Kidney glomerular epithelial cell (primary cell): Measurements from ENCODE around the gene C16orf82.

ENCODE experiments used
- DNase-seq: peaks from one replicate; lab custom pipeline; 2025; lab: John Stamatoyannopoulos, UW

C16orf82 gene

DNA sequence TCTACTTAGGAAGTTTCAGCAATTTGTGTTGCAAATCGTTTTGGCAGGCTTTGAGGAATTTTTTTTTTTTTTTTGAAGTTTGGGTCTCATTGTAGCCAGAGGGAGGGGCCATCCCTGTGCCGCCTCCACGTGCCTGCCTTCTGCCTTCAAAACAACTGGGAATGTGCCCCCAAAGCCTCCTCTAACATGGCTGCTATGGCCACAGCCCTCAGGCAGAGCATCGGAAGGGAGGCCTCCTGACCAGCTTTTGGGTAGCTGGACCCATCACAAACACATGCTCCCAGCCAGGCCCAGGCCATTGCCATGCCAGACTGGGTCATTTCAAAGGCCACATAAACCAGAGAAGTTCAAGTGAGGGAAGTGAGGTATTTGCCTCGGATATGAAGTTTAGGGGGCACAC lies 21.5 kb downstream of the C16orf82 start:
- DNase-seq = no peak

DNA sequence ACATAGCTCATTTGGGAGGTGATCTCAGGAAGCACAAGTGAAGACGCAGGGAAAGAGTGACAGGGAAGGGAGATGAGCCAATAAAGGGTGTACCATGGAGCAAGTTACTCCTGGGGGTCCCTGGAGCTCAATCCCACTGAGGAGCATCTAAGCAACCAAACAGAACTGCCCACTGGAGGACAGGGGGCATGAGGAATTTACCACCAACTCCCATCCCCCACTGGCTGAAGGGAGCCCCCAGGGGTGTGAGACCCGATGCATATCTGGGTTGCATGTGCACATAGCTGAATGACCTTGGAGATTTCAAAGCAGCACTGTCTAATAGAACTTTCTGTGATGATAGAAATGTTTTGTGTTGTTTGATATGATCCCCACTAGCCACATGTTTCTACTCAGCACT lies 29.6 kb downstream of the C16orf82 start:
- DNase-seq = no peak

DNA sequence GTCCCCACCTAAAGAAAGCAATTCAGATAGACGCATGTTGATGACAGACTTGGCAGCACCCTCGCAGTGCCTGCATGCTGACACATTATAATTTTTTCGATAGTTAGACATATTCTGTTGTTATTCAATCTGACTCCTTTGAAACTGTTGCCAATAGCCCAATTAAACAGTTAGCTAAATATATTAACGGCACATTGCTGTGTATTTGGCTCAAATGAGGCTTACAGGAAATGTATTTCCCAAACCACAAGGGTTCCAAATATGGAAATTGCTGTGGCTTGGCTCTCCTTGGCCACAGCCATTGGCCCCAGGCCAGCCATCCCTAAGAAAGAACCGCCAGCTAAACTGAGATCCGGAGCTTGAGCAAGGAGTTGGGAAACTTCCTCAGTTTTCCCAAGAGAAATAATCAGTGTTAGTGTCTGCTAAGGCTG lies 31.1 kb downstream of the C16orf82 start:
- DNase-seq = no peak

DNA sequence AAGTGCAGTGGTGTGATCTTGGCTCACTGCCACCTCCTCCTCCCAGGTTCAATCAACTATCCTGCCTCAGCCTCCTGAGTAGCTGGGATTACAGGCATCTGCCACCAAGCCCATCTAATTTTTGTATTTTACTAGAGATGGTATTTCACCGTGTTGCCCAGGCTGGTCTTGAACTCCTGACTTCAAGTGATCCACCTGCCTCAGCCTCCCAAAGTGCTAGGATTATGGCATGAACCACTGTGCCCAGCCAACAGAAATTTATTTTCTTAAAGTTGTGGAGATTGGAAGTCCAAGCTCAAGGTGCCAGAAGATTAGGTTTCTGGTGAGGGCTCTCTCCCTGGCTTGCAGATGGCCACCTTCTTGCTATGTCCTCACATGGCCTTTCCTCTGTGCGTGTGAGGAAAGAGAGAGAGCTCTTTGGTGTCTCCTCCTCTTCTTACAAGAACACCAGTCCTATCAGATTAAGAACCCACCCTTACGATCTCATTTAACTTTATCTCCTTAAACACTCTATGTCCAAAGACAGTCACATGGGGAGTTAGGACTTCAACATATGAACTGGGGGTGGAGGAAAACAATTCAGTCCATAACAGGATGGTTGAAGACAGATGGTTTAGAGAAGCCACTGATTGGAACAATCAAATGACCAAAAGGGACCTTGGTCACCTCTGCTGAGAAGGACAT lies 31.8 kb downstream of the C16orf82 start:
- no peak for DNase-seq

DNA sequence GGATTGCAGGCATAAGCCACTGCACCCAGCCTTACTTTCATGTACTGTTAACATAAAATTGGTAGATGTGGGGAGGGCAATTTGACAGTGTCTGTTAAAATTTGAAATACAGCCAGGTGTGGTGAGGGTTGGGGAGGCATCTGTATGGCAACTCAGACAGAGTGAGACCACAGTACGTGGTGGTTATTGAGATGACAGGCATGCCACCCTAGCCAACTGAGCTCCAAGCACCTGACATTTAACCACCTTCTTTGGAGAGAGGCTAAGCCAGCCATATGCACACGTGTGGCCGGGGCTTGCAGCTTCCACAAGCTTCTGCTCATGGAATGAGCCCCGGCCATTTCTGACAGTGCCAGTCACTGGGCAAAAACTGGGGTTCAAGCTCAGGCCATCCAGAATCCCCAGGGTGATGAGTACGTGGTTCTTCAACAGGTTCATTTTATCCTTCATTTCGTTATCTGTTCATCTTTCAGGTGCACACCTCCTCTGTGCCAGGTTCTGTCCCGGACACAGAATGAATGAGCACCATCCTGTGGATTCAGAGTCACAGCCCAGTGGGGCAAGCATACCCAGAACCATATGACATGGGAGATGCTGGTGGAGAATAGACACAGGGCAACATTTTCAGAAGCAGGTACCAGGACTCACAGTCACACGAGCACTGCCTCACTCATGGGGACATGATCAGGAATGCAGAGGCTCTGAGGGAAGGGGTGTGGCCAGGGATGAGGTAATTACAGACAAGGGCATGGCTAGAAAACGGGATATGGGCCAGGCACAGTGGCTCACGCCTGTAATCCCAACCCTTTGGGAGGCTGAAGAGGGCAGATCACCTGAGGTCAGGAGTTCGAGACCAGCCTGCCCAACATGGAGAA lies 36.2 kb downstream of the C16orf82 start:
- no peak for DNase-seq

DNA sequence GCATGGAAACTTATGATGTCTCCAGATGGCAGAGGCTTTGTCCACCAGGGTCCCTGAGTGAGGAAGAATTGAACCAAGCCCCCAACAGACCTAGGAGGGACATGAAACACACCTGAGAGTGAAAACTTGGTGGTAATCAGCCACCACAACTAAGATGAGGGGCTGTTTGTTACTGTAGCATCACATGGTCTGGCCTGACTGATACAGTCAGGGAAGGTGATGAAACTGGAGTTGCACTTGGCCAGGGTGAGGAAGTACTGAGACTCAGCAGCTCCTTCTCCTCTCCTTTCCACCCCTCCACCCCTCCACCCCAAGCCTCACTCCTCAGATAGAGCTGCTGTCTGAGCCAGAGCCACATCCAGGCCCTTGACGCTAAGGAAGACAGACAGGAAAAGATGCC lies 37.2 kb downstream of the C16orf82 start:
- no peak for DNase-seq

DNA sequence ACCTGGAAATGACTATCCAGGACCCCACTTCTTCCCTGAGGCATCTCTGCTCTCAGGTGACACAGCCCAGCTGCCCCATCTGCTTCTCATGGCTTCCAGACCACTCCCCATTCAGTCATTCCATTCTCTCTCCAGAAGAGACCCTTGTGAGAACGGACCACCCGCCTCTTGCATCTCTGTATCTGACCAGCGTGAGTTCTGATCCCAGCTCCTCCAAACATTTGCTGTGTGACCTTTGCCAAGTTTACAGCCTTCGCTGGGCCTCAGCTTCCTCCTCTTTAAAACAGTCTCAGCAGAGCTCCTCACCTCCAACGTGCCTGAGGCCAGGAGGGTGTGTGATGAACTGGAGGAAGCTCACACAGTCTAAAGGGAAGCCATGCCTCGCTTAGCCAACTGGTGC lies 39.6 kb downstream of the C16orf82 start:
- DNase-seq = no peak

DNA sequence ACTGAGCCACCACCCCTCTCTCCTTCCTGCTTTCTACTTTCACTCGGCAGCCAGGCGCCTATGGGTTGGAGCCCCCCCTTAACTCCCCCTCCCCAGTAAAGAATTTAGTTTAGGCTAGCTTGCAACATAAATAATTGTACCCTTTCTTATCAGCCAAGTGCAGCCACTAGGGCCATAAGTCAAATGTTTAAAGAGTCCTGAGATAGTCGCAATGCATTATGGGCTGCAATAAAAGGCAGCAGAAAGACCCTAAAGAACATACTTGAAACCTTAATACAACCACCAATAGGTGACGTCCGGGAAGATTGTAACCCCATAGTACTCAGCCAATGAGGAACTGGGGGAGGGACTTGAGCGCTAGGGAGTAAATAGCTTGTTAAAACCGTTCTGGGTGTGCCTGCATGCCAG lies 40.5 kb downstream of the C16orf82 start:
- DNase-seq = no peak

DNA sequence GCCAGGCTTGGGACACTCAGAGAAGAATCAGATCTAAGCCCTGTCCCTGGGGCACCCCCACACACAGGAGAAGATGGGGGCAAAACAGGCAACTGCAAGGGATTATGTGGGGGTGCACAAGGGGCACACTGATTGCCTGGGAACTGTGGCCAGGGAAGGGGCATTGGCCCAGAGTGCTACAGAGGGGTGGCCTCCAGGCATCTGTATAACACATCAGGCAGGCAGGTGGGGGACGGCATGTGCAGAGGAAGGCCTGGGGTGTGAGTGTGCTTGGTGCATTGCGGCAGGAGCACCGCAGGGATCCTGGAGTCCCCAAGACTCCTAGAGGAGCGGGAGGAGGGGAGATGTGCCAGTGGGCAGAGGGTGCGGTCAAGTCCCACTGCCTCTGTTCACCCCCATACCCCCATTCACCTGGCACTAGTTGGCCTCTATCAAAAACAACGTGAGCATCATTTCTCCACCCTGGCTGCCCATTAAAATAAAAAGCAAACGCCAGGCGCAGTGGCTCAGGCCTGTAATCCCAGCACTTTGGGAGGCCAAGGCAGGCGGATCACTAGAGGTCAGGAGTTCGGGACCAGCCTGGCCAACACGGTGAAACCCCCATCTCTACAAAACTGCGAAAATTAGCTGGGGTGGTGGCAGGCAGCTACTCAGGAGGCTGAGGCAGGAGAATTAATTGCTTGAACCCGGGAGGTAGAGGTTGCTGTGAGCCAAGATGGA lies 41.5 kb downstream of the C16orf82 start:
- DNase-seq = no peak

DNA sequence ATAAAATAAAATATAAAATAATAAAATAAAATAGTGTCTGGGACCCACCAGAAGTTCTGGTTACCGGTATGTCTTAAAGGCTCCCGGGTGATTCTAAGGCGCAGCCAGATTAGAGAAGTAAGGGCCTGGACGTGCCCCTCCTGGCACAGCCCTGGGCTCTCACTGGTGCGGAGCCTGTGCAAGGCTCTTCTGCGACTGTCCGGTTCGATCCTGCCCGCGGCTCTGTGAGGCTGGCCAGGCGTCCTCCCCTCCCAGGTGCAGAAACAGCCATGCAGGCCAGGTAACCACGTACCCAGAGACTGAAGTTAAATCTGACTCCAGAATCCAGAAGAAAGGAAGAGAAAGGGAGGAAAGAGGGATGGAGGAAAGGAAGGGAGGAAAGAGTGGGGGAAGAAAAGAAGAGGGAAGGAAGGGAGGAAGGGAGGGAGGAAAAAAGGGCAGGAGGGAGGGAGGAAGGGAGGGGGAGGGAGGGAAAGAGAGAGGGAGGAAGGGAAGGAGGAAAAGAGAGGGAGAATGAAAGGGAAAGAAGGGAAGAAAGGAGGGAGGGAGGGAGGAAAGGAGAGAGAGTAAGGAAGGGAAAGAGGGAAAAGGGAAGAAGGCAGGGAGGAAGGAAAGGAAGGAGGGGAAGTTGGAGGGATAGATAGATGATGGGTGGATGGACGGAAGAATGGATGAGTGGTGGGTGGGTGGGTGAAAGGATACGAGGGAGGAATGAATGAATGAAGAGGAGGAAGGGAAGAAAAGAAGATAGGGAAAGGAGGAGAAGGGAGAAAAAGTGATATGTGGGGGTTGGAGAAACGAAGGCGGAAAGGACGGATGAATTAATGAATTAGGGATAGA lies 42.3 kb downstream of the C16orf82 start:
- DNase-seq = no peak

DNA sequence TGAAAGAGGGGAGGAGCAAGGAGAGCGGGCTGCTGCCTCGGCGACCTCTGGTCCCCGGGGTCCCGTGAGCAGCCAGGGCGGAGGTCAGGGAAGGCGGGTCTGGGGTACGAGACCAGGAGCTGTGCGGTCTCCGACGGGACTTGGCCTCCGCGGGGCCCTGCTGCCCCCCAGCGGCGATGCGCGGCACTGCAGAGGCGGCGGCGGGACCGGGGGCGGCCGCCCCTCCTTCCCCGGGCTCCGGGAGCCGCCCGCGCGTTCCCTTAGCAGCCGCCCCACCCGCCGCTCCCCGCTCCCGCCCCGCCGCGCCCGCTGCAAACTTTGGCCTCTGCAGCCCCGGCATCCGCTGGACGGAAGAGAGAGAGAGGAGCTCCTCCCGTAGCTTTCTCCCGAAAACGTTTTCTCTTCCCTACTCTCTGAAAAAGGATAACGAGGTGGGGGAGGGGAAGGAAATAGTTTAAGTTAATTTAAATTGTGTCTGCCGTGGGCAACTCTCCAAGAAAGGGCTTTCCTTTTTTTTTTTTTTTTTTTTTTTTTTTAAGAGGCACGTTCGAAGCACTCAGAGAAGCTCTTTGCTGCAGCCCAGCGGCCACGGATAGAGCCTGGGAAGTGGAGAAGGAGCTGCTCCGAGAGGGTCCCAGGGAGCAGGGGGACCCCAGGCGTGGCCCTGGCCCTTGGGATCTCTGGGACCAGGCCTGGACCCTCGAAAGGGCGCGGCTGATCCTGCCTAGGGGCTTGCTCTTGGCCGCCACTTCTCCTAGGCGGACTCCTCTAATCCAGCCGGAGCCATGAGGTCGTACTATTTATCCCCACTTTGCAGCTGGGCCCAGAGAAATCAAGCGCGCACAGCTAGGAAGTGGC lies 43.2 kb downstream of the C16orf82 start:
- peak; percentile 30 for DNase-seq

DNA sequence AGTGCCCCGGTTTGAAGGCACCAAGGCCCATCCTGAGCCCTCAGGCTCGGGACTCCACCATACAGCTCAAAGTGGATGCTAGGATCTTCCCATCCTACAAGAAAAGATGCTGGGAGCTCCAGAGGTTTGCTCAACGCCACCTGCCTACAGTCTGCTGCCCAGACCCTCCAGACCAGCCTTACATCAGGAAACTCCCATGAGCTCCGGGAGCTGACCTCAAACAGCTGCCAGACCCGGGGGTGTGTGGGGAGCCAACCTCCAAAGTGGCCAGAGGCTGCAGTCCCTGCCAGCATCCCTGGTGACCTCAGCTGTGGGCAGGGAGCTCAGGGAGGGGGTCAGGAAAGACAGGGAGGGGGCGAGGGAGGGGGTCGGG lies 43.8 kb downstream of the C16orf82 start:
- DNase-seq = no peak

DNA sequence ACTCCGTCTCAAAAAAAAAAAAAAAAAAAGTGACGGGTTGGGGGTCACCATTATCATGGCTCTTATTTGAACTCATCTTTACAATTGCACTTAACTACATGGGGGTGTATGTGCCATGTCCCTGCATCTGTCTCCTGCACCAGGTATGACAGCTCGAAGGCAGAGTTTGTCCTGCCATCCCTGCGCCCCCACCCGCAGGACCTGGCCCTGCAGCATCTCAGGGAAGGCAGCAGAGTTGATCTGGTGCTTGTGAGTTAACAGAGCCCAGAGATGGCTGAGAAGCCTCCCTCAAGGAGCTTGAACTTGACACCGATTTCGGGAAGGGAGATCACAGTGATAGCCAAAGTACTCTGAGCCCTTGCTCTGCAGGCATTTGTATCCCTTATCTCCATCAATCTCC lies 44.8 kb downstream of the C16orf82 start:
- DNase-seq = no peak

DNA sequence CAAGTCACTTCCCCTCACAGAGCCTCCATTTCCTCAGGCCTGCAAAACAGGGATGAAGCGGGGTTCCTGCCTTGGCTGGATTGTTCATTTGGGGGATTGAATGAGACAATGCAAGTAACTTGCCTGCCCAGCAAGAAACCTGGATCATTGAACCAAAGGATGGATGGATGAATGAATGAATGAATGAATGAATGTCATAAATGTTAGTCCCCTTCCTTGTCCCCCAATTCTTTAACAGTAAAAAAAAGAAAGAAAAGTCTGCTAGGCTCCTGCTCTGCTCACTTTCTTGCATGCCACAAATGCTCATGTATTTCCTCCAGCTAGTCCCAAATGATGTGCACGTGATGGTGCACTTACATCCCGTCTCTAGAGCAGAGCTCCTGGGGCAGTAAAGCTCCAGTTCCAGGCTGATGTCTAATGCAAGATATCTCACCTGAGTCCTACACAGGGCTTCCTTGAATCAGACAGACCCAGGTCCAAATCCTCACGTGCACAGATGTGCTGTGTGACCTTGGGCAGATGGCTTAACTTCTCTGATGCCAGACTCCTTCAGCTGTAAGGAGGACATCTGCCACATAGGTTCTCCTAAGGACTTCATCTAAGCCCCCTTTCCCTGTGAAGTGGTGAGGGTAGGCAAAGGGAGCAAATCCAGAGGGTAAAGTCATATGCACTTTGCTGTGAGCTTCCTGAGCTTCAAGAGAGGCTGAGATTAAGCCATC lies 45.5 kb downstream of the C16orf82 start:
- no peak for DNase-seq

DNA sequence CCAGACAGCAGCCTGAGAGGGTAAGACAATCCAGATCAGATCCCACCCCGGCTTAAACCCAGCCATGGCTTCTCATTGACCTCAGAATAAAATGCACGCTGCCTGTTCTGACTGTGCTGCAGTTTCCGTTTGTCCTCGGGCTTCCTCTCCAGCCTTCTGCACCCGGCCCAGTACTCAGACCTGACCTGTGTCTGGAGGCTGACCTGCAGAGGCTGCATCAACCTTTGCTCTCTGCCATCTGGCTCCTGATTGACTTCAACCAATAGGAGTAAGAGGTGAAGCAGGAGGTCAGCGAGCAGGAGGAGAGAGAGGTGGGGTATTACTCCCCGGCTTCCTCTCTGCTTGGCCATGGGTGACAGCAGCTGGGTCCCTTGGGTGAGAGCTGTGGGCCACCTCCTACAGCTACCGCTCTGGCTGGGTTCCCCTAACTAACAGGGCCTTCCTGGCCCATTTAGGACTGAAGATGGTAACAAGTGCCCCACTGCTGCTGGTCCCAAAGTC lies 46.7 kb downstream of the C16orf82 start:
- DNase-seq = no peak

DNA sequence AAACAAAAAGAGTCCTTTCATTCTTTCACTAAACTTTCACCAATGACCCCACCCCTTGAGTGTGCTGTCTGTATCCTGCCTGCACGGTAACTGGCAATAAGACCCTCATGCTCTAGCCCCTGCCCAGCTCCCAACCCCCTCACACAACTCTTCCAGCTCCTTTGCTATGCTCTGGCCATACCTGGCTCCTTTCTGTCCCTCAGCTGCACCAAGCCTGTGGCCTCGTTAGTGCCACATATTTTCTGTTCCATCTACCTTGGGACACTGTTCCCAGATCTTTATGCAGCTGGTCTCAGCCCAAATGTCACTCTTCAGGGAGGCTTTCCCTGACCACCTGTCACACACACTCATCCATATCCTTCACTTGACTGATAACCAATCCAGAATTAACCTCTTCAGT lies 47.3 kb downstream of the C16orf82 start:
- DNase-seq = no peak

DNA sequence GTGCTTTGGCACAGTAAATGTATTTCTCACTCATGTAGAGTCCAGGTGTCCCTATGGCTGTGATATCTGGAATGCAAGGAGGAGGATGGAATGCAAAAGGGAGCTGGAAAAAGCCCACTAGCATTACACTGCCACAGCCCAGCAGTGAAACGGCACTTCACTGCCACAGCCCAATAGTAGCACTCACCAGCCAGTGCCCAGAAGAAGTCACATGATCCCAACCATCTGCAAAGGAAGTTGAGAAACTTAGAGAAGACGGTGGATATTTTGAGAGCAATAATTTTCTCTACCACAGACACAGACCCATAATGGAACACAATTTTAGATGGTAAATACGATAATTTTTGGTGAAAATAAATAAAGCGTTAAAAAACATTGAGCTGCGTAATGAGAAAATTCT lies 51.8 kb downstream of the C16orf82 start:
- no peak for DNase-seq
